Measurements from ENCODE around the gene TMEM214. TPM values are rescaled to one million over a fixed set of nuclear protein-coding genes. Genes with fewer than 3 reads are reported as not detected.

TMEM214 gene
- total RNA-seq, 6 donors from 2014 or later = 42.5 to 176 (median 62.0) TPM

DNA sequence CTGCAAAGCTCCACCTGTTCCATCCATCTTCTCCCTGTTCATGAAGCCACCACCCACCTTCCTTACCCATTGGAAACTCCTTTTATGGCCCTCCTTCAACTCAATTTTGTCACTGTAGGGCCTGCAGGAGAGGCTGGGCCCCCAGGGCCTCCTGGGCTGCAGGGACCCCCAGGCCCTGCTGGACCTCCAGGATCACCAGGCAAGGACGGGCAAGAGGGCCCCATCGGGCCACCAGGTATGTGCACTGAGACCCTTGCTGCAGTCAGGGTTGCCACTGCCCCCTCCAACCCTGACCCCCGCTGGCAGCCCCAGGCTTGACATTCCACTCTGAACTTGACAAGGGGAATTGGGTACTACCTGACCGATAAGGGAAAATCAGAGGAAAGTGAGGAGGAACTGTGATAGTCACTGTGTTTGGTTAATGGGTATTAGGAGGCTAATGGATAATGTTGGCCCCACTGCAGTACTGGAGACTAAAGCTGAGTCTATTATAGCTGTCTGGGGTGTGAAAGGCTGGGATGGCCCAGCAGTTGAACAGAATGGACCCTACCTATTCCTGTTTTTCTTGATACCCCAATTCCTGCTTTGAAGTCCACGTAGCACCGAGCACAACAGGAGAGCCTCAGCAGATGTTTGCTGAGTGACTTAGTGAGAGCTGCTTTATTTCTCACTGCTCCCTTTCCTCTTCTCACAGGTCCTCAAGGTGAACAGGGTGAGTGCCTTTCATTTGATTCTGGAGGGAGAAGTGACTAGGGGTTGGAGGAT is 51.7 kb downstream of the TMEM214 start:
- 90 to 93% methylated on average over 5 to 6 of the region's 6 CpGs for WGBS, 2 donors
- ATAC-seq (ENCODE audit: low FRiP score in 2 of 2) = no peak
- peak in 1 of 2 donors; percentile 45 for DNase-seq
- Histone ChIP-seq H3K4me3 (no peak overlapping the region), H3K27me3 (no peaks in the 10 kb centered on the region), H3K36me3 (no peaks in the 10 kb centered on the region), H3K4me1 (peaks cover 27 to 52% (median 38%) of the 10 kb centered on the region in 4 donors), H3K9me3 (no peaks in the 10 kb centered on the region), H3K27ac (no peak overlapping the region)
- TF ChIP-seq POLR2AphosphoS5 (IDR thresholded peaks at IDR 0.05) (no peak), EP300 (IDR thresholded peaks at IDR 0.05) (no peak), POLR2A (IDR thresholded peaks at IDR 0.05) (no peak)
- TF ChIP-seq, protein P1, sequence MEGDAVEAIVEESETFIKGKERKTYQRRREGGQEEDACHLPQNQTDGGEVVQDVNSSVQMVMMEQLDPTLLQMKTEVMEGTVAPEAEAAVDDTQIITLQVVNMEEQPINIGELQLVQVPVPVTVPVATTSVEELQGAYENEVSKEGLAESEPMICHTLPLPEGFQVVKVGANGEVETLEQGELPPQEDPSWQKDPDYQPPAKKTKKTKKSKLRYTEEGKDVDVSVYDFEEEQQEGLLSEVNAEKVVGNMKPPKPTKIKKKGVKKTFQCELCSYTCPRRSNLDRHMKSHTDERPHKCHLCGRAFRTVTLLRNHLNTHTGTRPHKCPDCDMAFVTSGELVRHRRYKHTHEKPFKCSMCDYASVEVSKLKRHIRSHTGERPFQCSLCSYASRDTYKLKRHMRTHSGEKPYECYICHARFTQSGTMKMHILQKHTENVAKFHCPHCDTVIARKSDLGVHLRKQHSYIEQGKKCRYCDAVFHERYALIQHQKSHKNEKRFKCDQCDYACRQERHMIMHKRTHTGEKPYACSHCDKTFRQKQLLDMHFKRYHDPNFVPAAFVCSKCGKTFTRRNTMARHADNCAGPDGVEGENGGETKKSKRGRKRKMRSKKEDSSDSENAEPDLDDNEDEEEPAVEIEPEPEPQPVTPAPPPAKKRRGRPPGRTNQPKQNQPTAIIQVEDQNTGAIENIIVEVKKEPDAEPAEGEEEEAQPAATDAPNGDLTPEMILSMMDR (IDR thresholded peaks at IDR 0.05) = no peak

DNA sequence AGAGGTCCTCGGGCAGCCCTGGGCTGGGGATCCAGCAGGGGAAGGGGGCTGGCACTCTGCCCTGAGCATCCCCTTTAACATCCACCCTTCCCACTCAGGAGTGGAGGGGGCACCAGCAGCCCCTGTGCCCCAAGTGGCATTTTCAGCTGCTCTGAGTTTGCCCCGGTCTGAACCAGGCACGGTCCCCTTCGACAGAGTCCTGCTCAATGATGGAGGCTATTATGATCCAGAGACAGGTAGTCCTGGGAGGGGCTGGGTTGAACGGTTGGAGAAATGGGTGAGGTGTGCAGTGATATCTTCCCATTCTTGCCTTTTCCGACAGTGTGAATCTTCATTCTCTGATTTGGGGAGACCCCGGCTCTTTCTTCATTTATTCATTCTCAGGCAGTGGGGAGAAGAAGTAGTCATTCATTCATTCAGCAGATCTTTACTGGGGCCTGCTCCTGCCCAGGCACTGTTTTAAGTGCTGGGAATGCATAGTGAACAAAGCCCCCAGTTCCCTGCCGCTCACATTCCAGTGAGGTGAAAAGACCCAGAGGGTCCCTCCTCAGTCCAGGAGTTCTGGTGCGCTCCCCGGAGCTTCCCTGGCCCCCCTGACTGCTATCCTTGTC is 52.4 kb downstream of the TMEM214 start:
- Histone ChIP-seq H3K27me3 (no peaks in the 10 kb centered on the region), H3K36me3 (no peaks in the 10 kb centered on the region), H3K9me3 (no peaks in the 10 kb centered on the region), H3K4me1 (peaks cover 27 to 50% (median 38%) of the 10 kb centered on the region in 4 donors), H3K4me3 (peak overlapping the region; percentile 44 to 88 (median 70)), H3K27ac (peak overlapping the region; percentile 90 to 92 (median 91))
- DNase-seq (no peak), ATAC-seq (ENCODE audit: low FRiP score in 2 of 2) (no peak)
- 60 to 71% methylated on average over 6 to 10 of the region's 10 CpGs for WGBS, 2 donors
- TF ChIP-seq POLR2AphosphoS5 (IDR thresholded peaks at IDR 0.05) = no peak

DNA sequence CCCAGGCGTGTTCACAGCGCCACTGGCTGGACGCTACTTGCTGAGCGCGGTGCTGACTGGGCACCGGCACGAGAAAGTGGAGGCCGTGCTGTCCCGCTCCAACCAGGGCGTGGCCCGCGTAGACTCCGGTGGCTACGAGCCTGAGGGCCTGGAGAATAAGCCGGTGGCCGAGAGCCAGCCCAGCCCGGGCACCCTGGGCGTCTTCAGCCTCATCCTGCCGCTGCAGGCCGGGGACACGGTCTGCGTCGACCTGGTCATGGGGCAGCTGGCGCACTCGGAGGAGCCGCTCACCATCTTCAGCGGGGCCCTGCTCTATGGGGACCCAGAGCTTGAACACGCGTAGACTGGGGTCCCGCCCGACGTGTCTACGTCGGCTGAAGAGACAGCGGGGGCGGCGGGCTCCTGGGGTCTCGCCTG is 52.9 kb downstream of the TMEM214 start:
- ATAC-seq (ENCODE audit: low FRiP score in 2 of 2) = peak; percentile 54 to 74
- DNase-seq = peak; percentile 90 to 91
- WGBS, 2 donors = 0 to 1% methylated on average over 14 to 20 of the region's 38 CpGs
- H3K27ac ChIP-seq = peak overlapping the region; percentile 90 to 92 (median 91)
- peaks cover 27 to 45% (median 35%) of the 10 kb centered on the region in 4 donors for H3K4me1 ChIP-seq
- TF ChIP-seq EP300 (IDR thresholded peaks at IDR 0.05) (no peak), POLR2A (IDR thresholded peaks at IDR 0.05) (peak in 2 of 4 donors; percentile 15 to 49), POLR2AphosphoS5 (IDR thresholded peaks at IDR 0.05) (peak; percentile 39 to 63)
- TF ChIP-seq, protein P1 (IDR thresholded peaks at IDR 0.05) = peak in 4 of 6 experiments; percentile 23 to 65 (median 34)
- H3K4me3 ChIP-seq = peak overlapping the region; percentile 44 to 88 (median 70)
- H3K27me3 ChIP-seq = no peaks in the 10 kb centered on the region
- no peaks in the 10 kb centered on the region for H3K36me3 ChIP-seq
- no peaks in the 10 kb centered on the region for H3K9me3 ChIP-seq

DNA sequence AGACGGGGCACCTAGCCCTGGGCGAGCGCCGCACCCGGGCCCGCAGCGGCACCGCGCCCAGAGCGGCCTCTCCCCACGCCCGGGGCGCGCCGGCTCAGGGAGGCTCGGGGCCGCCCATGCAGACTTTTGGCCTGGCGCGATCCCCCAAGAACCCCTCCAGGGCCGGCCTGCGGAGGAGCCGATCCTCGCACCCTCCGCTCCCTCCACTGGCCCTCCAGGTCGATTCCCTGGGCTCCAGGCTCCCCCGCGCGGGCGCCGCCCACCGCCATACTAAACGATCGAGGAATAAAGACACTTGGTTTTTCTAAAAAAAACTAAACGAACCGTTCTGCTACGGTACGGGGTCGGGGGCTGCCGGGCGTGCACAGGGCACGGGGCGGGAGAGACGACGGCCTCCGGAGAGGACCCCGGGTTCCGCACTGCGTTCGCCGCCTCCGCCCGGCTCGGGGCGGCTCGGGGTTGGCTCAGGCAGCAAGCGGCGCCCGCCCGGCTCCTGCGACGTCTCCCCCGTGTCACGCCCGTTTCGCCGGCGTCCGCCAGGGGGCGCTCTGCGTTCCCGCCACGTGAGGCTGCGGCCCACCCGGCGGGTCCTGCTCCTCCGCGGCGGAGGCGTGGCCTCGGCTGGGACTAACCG is 53.4 kb downstream of the TMEM214 start:
- no peaks in the 10 kb centered on the region for H3K27me3 ChIP-seq
- WGBS, 2 donors = 0% methylated on average over 50 of the region's 81 CpGs; no CpG with 5 or more reads in 1 of the 2 donors
- TF ChIP-seq POLR2AphosphoS5 (IDR thresholded peaks at IDR 0.05) (peak; percentile 73 to 77), POLR2A (IDR thresholded peaks at IDR 0.05) (peak in 3 of 4 donors; percentile 26 to 80 (median 66)), EP300 (IDR thresholded peaks at IDR 0.05) (no peak)
- TF ChIP-seq, protein P1 (IDR thresholded peaks at IDR 0.05) = peak; percentile 95 to 99 (median 99)
- H3K27ac ChIP-seq = peak overlapping the region; percentile 90 to 92 (median 91)
- no peaks in the 10 kb centered on the region for H3K9me3 ChIP-seq
- no peaks in the 10 kb centered on the region for H3K36me3 ChIP-seq
- H3K4me3 ChIP-seq = peak overlapping the region; percentile 44 to 88 (median 70)
- ATAC-seq (ENCODE audit: low FRiP score in 2 of 2) = peak; percentile 95 to 97
- H3K4me1 ChIP-seq = peaks cover 26 to 40% (median 31%) of the 10 kb centered on the region in 4 donors
- peak; percentile 97 to 100 for DNase-seq
